Measurements from ENCODE around the gene CAMTA1.
"Not testable (repeated sequence)": the region's sequence is repeated elsewhere in the genome, so short reads cannot be mapped to it uniquely, and the experiment has no call there.

Gene CAMTA1

GRCh38 chr1:7681401-7681800 lies 896.1 kb downstream of the CAMTA1 start:
- no peak for DNase-seq

GRCh38 chr1:7683521-7683920 lies 898.3 kb downstream of the CAMTA1 start:
- no peak for DNase-seq

- no peak for DNase-seq
Measured at GRCh38 chr1:7684132-7684531, 898.9 kb downstream of the CAMTA1 start.

- no peak for DNase-seq
Measured at GRCh38 chr1:7684861-7685635, 899.8 kb downstream of the CAMTA1 start.

- no peak for DNase-seq
Measured at GRCh38 chr1:7686301-7686850, 901.1 kb downstream of the CAMTA1 start.

- no peak for DNase-seq
Measured at GRCh38 chr1:7687411-7687810, 902.2 kb downstream of the CAMTA1 start.

GRCh38 chr1:7688659-7689058 lies 903.4 kb downstream of the CAMTA1 start:
- no peak for DNase-seq

GRCh38 chr1:7689307-7689706 lies 904.1 kb downstream of the CAMTA1 start:
- DNase-seq = not testable (repeated sequence)

- DNase-seq = no peak
Measured at GRCh38 chr1:7690076-7690475, 904.8 kb downstream of the CAMTA1 start.

- no peak for DNase-seq
Measured at GRCh38 chr1:7690496-7691182, 905.4 kb downstream of the CAMTA1 start.

GRCh38 chr1:7691576-7691975 lies 906.3 kb downstream of the CAMTA1 start:
- no peak for DNase-seq

- DNase-seq = no peak
Measured at GRCh38 chr1:7692005-7692404, 906.8 kb downstream of the CAMTA1 start.

GRCh38 chr1:7693037-7693436 lies 907.8 kb downstream of the CAMTA1 start:
- not testable (repeated sequence) for DNase-seq

- DNase-seq = no peak
Measured at GRCh38 chr1:7693662-7694061, 908.4 kb downstream of the CAMTA1 start.

- no peak for DNase-seq
Measured at GRCh38 chr1:7694600-7695496, 909.6 kb downstream of the CAMTA1 start.

- DNase-seq = no peak
Measured at GRCh38 chr1:7695497-7696117, 910.4 kb downstream of the CAMTA1 start.

GRCh38 chr1:7698641-7699040 lies 913.4 kb downstream of the CAMTA1 start:
- DNase-seq = no peak

GRCh38 chr1:7702365-7702764 lies 917.1 kb downstream of the CAMTA1 start:
- DNase-seq = no peak

- no peak for DNase-seq
Measured at GRCh38 chr1:7703321-7704213, 918.3 kb downstream of the CAMTA1 start.

- DNase-seq = peak; percentile 81
Measured at GRCh38 chr1:7704214-7705047, 919.2 kb downstream of the CAMTA1 start.

All from effector CD4-positive, alpha-beta T cell (primary cell).